ENCODE measurements around the gene NLRP12. TPM values are rescaled to one million over a fixed set of nuclear protein-coding genes. Genes with fewer than 3 reads are reported as not detected.

The NLRP12 gene
- total RNA-seq, 1 donor from 2014 or later: not detected

GRCh38 chr19:53812335-53812734 lies 11.8 kb downstream of the NLRP12 start:
- H3K9ac ChIP-seq: no peak overlapping the region
- H3K27ac Mint-ChIP-seq: no peak overlapping the region
- H3K9me3 Mint-ChIP-seq: no peaks in the 10 kb centered on the region
- H3K36me3 ChIP-seq: no peaks in the 10 kb centered on the region
- no peaks in the 10 kb centered on the region for H4K20me1 ChIP-seq (ENCODE audit: low read depth)
- no peaks in the 10 kb centered on the region for H3K4me1 Mint-ChIP-seq
- peak; percentile 41 for DNase-seq (ENCODE audit: low spot score)
- peaks cover 8% of the 10 kb centered on the region for H3K27me3 Mint-ChIP-seq (ENCODE audit: insufficient read depth, low read depth)
- H3K36me3 Mint-ChIP-seq: no peaks in the 10 kb centered on the region
- no peak overlapping the region for H3K4me2 ChIP-seq
- H3K27me3 ChIP-seq: no peaks in the 10 kb centered on the region
- H2AFZ ChIP-seq (replicated peaks): no peak overlapping the region
- H3K79me2 ChIP-seq (ENCODE audit: low read depth): no peaks in the 10 kb centered on the region
- H3K27ac ChIP-seq: no peak overlapping the region
- H3K4me3 Mint-ChIP-seq: no peak overlapping the region
- no peaks in the 10 kb centered on the region for H3K9me3 ChIP-seq (ENCODE audit: low read depth)
- TF ChIP-seq EZH2 (IDR thresholded peaks at IDR 0.05) (no peak), CTCF (IDR thresholded peaks at IDR 0.05) (peak; percentile 46)
- no peaks in the 10 kb centered on the region for H3K4me1 ChIP-seq
- peaks cover 6% of the 10 kb centered on the region for H3F3A ChIP-seq (ENCODE audit: low read depth)
- H3K4me3 ChIP-seq: no peak overlapping the region

- no peak overlapping the region for H2AFZ ChIP-seq (replicated peaks)
- no peaks in the 10 kb centered on the region for H4K20me1 ChIP-seq (ENCODE audit: low read depth)
- H3K4me3 Mint-ChIP-seq: no peak overlapping the region
- no peaks in the 10 kb centered on the region for H3K4me1 ChIP-seq
- H3K36me3 Mint-ChIP-seq: no peaks in the 10 kb centered on the region
- H3K4me2 ChIP-seq: no peak overlapping the region
- H3K4me3 ChIP-seq: no peak overlapping the region
- H3K79me2 ChIP-seq (ENCODE audit: low read depth): no peaks in the 10 kb centered on the region
- H3K9me3 ChIP-seq (ENCODE audit: low read depth): no peaks in the 10 kb centered on the region
- no peak overlapping the region for H3K9ac ChIP-seq
- no peak for DNase-seq (ENCODE audit: low spot score)
- H3K36me3 ChIP-seq: no peaks in the 10 kb centered on the region
- H3K4me1 Mint-ChIP-seq: no peaks in the 10 kb centered on the region
- H3K27me3 ChIP-seq: no peaks in the 10 kb centered on the region
- H3K27me3 Mint-ChIP-seq (ENCODE audit: insufficient read depth, low read depth): peaks cover 8% of the 10 kb centered on the region
- no peak overlapping the region for H3K27ac Mint-ChIP-seq
- H3K9me3 Mint-ChIP-seq: no peaks in the 10 kb centered on the region
- peaks cover 6% of the 10 kb centered on the region for H3F3A ChIP-seq (ENCODE audit: low read depth)
- H3K27ac ChIP-seq: no peak overlapping the region
- TF ChIP-seq EZH2phosphoT487 (IDR thresholded peaks at IDR 0.05) (no peak), EZH2 (IDR thresholded peaks at IDR 0.05) (no peak), CTCF (IDR thresholded peaks at IDR 0.05) (no peak)
Observed at GRCh38 chr19:53810891-53811290, 13.2 kb downstream of the NLRP12 start.

- Mint-ChIP-seq H3K4me1 (no peaks in the 10 kb centered on the region), H3K27me3 (ENCODE audit: insufficient read depth, low read depth) (peaks cover 8% of the 10 kb centered on the region), H3K4me3 (no peak overlapping the region), H3K9me3 (no peaks in the 10 kb centered on the region), H3K27ac (no peak overlapping the region), H3K36me3 (no peaks in the 10 kb centered on the region)
- no peak overlapping the region for H3K9ac ChIP-seq
- no peaks in the 10 kb centered on the region for H3K79me2 ChIP-seq (ENCODE audit: low read depth)
- no peak for DNase-seq (ENCODE audit: low spot score)
- no peak overlapping the region for H3K27ac ChIP-seq
- no peaks in the 10 kb centered on the region for H3K4me1 ChIP-seq
- no peaks in the 10 kb centered on the region for H3K36me3 ChIP-seq
- H4K20me1 ChIP-seq (ENCODE audit: low read depth): no peaks in the 10 kb centered on the region
- H3F3A ChIP-seq (ENCODE audit: low read depth): peaks cover 6% of the 10 kb centered on the region
- no peak overlapping the region for H2AFZ ChIP-seq (replicated peaks)
- H3K4me3 ChIP-seq: no peak overlapping the region
- H3K4me2 ChIP-seq: no peak overlapping the region
- no peak for TF ChIP-seq EZH2phosphoT487 (IDR thresholded peaks at IDR 0.05)
- no peak for TF ChIP-seq CTCF (IDR thresholded peaks at IDR 0.05)
- TF ChIP-seq EZH2 (IDR thresholded peaks at IDR 0.05): no peak
- no peaks in the 10 kb centered on the region for H3K9me3 ChIP-seq (ENCODE audit: low read depth)
- no peaks in the 10 kb centered on the region for H3K27me3 ChIP-seq
Observed at GRCh38 chr19:53810187-53810546, 13.9 kb downstream of the NLRP12 start.
